Dermis blood vessel endothelial cell (primary cell): ENCODE data around the gene RIMS1. TPM values are rescaled to one million over a fixed set of nuclear protein-coding genes. Genes with fewer than 3 reads are reported as not detected.
A peak's percentile ranks its signal among the peaks of the same experiment; 100 is the strongest.
"Not testable (repeated sequence)": the region's sequence is repeated elsewhere in the genome, so short reads cannot be mapped to it uniquely, and the experiment has no call there.

Experiments
- DNase-seq: peaks from one replicate; pipeline ENCODE4 v3.0.0; 2010
- total RNA-seq: library from RNA; depleted of rRNA; stranded (reverse); fragments of >200 nt; gene quantifications from 2 replicates; pipeline ENCODE4 v1.2.3, GENCODE V29; 2014

Gene RIMS1
- total RNA-seq, 1 donor from 2014 or later = 7.5 TPM

DNA sequence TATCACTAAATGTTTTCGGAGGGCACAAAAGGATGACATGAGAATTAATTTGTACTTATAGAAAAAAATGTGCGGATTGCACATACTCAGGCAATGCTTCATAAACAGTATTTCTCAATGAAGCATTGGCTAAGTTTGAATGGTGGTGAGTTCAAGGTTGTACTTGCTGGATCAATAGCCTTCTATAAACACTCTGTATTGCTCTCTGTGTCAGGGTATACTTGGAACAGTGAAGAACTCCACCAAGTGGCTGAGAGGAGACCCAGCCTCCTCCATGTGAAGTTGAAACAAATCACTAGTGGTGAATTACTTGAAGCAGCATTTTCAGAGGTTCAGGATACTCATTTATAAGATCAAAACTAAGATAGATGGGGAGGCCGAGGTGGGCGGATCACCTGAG lies 360.6 kb downstream of the RIMS1 start:
- DNase-seq = no peak

DNA sequence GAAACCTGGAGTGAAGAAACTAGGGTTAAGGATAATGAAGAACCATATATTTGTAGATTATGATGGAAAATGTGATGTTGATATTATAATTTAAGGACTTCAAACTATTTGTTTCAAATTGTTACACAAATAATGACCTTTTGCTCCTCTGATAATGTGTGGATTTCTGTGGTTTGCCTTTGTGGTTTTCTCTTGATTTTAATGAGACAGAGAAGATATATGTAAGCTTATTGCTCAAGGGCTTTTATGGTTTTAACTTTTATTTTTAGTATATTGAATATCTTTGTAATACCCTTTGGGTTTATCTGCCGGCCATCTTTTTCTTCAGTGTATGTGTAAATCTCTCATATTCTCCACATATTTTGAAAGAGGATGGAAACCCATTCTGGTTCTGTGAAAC lies 362.3 kb downstream of the RIMS1 start:
- no peak for DNase-seq

DNA sequence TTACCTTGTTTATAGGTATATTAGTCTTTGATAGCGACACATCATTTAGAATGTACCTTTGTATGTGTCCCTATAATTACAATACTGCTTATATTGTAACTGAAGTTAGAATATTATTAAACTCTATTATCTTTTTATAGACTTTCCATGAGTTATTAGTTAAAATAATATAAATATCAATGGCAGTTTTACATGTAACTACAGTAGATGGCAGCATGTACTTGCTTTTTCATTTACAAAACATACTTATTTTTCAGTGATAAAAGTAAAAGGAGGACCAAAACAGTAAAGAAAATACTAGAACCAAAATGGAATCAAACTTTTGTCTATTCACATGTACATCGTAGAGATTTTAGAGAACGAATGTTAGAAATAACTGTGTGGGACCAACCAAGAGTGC lies 364.3 kb downstream of the RIMS1 start:
- DNase-seq = no peak

DNA sequence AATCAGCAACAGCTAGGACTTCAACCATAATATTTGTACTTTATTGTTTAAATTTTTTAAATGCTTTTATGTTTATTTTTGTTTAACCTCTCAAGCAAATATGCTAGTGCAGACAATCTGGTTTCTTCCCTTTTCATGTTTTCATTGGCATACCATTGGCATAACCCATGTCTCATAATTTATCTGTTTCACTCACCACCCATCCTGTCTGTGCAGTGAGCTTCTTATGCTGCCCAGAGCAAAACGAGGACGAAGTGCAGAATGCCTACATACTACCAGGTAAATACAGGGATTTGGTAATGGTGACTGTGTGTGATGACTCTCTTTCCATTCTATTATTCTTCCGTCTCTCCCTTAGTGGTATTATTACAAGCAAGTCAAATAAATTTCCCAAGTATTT lies 374.1 kb downstream of the RIMS1 start:
- no peak for DNase-seq

DNA sequence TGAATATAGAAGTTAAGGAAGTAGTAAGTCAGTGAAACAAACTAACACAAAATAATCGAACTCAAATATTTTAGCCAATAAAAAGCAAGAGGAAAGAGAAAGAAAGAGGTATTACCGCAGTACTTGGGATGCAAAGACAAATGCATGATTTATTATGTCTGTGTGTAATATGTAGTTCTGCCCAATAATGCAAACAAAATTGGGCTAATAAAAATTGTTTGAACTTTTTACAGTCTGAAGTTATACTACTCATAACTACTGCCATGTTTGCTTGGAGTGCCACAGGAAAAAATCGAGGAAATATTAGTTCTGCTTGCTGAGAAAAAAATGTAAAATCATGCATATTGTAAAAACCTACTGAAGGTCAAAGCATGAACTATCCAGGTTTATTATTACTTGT lies 375.2 kb downstream of the RIMS1 start:
- no peak for DNase-seq

DNA sequence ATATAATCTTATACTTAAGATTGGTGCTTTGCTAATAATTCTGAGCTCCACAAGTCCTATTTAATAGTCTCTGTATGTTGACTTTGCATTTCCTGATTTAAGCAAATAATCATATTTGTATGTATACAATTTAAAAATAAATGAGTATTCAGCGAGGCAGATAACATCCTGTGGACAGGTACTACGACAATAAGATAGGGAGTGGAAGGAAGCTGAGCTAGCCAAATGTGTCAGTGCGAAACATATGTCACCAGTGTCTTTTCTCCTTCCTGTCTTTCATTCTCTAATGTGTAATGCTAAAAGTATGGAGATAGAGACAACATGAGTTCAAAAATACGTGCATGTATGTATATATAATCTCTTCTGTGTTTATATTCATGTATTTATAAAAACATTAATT lies 375.9 kb downstream of the RIMS1 start:
- no peak for DNase-seq

DNA sequence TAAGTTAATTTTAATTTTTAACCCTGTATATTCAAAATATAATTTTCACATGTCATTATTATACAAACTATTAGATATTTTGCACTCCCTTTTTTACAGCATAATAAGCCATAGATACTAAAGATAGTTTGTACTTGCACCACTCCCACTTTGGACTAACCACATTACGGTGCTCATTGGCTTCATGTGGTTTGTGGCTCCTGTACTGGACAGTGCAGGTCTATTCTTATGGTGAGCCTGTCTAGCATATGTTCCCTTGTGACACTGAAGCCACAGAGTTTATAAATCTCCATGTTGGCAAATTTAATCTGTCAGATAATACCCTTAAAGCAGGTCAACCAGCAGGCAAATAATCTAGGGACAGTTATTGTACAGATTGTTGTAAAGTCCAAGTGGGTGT lies 381.1 kb downstream of the RIMS1 start:
- DNase-seq = no peak

DNA sequence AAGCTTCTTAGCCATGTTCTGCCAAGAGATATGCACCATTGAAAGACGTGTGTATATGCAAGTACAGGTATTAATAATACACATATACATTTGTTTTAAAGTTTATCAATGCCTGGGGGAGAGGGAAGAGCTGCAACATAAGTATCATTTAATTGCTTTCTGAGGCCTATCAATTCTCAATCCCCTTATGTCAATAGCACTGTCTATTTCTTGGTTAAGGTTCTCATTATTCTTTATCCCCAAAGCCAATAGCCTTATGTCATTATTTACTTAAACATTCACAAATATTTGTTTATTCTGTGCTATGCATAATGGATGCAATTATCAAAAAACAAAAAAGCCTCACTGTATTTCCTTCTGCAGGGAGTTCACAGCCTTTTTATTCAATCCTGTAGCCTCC lies 385.2 kb downstream of the RIMS1 start:
- no peak for DNase-seq

DNA sequence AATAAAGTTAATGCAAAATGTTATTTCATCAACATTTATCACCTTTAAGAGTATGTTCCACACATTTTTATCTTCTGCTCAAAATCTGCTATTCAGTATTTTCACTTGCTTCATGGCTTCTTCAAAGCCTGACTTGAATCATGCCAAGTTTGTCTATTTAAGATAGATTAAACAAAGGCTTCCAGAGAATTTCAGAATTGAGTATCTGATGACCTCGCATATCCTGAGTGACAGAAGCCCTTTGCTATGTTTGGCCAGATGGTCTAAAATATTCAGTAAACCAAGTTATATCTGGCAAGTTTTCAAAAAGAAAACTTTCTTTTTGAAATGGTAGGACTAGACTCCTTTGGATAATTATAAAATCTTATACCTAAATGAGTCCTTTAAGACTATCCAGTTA lies 386.6 kb downstream of the RIMS1 start:
- DNase-seq = peak; percentile 28

DNA sequence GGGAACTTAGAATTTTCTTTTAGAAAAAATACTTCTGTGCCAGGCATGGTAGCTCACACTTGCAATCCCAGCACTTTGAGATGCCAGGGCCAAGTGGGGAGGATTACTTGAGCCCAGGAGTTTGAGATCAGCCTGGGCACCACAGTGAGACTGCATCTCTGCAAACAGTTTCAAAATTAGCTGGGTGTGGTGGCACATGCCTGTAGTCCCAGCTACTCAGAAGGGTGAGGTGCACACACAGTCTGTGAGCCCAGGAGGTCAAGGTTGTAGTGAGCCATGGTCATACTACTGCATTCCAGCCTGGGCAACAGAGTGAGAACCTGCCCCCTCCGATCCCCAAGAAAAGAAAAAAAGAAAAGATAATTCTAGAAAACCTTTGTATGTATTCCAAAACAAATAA lies 389.5 kb downstream of the RIMS1 start:
- no peak for DNase-seq

DNA sequence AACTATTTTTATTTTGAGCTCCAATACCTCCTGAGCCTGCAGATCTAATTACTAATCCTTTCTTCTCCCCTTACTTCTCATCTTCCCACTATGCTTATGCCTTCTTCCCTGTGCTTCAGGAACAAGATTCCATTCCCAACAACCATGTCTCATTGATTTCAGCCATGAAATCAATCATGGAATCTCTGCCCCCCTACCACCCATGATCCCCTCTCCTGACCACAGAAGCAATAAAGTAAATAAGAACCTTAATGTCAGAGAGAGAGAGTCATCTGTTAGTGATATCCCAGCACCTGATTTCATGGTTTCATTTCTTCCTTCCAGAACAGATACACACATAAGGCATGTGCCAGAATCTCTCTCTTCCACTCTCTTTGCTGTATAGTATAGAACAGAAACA lies 395.9 kb downstream of the RIMS1 start:
- DNase-seq = no peak

DNA sequence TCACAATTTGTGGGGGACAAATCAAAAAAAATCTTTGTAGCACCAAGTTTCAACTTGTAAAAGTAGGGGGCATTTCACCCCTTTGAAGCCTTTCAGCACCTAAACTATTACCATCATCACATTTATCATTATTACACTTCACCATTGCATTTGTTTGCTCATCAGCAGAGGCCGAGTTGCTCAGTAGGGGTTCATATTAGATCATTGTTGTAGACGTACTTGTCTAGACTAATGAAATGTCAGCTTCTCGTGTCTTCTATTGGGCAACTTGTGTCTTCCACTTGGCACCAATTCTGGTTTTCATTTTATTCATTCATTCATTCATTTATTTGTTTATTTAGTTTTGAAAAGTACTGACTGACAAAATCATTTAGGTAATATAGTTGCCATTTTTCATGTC lies 397.2 kb downstream of the RIMS1 start:
- DNase-seq = no peak

DNA sequence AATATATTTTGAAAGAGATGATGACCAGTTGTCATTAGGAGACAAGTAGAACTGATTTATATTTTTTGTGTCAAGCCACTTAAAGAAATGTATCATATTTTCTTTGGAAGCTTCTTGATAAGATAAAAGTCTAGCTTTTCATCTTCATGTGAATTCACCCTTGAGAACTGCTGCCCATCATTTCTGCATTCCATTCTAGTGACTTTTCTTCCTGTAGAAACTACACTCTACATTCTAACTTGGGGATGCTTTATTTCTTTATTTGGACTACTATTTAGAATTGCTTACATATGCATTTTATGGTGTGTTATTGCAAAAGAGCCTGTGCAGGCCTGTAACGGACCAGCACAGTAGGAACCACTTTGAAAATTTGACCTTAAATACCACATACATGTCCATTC lies 400.6 kb downstream of the RIMS1 start:
- DNase-seq = peak; percentile 16

DNA sequence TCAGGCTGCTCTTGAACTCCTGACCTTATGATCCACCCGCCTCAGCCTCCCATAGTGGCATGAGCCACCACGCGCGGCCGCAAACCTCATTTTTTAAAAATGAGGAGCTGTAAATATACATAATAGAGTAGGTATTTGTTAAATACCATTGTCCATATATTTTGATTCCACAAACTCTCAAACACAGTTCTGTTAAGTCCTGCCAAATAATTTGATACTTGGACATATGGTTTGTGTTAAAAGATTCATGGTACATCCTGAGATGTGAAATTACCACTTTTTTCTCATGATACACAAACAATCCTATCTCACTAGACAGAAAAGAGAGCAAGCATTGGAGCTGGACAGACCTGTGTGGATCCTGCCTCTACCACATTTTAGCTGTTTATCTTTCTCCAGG lies 401.5 kb downstream of the RIMS1 start:
- DNase-seq = no peak

DNA sequence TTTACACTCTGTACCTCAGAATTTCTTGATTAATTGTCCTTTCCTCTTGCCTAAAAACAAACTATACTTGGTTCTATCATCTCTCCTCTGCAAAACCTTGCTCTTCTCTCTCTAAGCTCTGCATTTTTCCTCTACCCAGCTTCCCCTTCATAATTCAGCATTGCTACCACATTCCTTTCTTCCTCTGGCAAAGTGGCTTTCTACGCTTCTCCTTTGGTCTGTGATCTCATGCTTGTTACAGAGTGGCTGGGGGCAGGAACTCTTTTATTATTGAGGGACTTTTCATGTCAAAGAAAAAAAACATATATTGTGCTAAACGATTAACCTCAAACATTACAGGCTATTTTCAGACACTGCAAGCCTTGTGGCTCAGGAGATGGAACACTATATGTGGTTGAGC lies 402.2 kb downstream of the RIMS1 start:
- DNase-seq = no peak

DNA sequence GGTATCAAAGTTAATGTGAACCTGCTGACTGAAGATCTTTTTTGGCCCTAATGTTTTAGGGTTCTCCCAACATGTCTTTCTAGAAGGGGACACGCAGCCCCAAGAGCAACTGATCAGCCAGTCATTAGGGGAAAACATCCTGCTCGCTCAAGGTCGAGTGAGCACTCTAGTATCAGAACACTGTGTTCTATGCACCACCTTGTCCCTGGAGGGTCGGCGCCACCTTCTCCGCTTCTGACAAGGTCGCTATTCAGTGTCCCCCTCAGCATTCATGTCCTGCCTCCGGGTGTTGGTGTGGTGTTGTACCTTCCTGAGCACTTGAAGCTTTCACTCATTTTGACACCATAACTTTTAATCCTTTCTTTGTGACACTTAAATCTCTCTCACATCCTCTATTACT lies 404.3 kb downstream of the RIMS1 start:
- DNase-seq = no peak

DNA sequence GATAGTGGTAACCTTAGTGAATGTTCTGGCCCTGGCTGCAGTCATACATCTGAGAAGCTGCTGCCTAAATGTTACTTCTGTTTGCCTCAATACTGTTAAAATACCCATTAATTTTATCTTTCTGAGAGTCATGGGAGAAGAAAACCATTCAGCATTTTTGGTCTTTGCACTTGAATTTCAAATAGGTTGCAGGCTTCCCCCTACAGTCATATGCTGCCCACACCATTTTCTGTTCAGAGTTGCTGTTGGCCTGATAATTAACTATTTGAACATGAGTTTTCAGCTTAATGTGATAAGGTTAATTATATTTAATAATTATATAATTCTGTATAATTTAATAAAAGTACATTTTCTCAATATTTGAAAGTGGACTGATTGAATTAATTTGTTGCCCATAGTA lies 410.0 kb downstream of the RIMS1 start:
- no peak for DNase-seq

DNA sequence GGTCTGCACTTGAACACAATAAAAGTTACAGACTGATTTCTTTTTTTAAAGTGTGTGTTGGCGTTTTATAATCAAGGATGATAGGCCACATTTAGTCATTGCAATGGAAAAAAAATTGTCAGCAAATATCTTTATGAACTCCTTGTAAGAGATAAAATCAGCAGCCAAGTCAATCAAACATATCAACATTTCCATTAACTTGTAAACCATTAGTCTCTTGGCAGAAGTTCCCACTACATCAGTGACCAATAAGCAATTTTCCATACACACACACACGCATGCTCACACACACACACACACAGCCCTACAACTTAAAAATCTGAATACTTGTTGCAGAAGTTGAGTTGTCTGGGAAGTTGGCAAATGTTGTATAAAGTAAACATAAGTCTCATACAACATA lies 419.6 kb downstream of the RIMS1 start:
- no peak for DNase-seq

DNA sequence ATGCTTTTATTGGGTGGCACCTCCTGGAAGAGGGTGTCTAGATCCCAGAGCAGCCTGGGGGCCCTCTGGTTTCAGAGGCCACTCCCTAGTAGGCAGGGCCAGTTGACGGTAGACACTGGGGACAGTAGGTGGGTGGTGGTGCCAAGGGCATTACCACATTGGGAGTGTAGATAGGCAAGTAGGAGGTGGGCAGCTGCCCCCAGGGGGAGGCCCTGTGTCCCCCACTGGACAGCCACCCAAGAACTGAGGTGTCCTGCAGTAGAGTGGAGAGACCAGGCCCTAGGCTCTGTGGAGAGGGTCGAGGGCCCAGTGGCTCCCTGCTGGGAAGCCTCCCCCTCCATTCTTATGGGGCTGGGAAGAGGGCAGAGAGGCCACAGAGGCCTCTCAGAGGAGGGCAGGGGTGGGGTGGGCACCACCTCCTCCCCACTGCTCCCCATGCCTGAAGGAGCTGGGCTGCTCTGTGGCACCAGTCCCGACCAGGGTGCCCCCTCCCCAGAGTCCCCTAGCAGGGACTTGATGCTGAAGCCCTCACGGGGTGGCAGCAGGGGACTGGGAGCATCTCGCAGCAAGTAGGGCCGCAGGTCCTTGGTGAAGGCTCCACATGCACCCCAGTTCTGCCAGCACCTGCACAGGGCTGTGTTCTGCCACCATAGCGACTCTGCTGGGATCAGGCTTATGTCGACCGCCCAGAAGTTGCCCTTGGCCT lies 430.5 kb downstream of the RIMS1 start:
- DNase-seq = no peak

DNA sequence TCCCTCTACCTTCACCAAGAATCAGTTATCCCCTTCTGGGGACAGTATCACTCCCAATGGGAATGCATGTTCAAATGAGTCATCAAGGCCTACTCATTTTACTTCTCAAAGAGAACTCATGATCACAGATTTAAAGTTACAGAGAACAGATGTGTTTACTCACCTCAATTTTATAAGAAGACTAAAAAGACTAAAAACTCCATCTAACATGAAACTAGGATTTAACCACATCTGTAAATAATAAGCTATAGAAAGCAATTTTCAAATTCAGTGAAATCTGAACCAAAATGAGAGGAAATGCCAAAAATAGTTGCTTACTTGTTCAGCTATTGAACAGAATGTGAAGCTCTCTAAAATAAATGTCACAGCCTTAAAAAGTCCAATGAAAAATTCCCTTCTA lies 435.4 kb downstream of the RIMS1 start:
- no peak for DNase-seq

DNA sequence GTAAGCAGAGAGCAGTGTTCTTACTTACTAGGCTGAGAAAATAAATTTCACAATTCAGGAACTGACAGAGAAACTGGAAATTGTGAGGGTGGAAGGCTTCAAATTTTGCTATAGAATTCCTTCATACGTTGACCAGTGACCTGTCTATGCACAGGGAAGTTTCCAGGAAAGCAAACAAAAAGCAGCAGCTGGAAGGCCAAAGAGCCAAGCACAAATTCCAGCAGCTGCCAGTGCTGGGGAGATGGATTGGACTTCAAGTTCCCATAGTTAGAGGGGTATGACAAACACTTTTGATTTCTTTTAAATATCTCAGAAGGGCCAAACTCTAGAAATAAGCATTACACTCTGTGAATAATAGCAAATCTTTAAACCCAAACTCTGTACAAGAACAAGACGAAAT lies 436.4 kb downstream of the RIMS1 start:
- no peak for DNase-seq

DNA sequence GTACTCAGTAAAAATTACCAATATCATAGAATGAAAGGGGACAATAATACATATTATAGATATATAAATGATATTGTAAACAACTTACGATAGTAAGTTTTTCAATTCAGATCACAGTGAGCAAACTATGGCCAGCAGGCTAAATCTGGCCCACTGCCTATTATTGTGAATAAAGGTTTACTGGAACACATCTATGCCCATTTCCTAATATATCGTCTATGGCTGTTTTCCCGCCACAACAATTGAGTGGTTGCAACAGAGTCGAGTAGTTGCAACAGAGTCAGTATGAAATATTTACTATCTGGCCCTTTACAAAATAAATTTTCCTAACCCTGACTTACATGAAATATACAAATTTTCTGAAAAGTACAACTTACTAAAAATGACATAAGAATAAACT lies 438.2 kb downstream of the RIMS1 start:
- DNase-seq = no peak

DNA sequence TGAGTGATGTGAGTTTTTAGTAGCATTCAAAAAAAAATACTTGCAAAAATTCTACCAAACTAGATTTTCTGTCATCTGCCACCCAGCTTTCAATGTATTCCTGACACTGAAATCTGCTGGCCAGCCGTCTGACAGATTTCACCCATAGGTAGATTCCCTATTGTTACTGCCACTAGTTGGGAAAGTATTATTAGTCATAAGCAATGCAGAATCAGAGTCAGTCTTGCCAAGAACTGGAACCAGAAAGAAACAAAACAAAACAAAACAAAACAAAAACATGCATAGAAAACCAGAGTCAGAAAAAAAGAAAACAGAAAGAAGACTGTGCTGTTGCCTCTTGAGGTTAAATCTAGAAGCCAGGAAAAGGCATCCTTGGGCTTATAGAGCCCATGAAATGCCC lies 442.4 kb downstream of the RIMS1 start:
- DNase-seq = no peak

DNA sequence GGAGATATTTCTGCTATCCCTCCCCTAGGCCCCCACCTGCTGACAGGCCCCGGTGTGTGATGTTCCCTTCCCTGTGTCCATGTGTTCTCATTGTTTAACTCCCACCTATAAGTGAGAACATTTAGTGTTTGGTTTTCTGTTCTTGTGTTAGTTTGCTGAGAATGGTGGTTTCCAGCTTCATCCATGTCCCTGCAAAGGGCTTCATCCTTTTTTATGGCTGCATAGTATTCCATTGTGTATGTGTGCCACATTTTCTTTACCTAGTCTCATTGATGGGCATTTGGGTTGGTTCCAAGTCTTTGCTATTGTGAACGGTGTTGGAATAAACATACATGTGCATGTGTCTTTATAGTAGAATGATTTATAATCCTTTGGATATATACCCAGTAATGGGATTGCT lies 448.9 kb downstream of the RIMS1 start:
- DNase-seq = not testable (repeated sequence)

DNA sequence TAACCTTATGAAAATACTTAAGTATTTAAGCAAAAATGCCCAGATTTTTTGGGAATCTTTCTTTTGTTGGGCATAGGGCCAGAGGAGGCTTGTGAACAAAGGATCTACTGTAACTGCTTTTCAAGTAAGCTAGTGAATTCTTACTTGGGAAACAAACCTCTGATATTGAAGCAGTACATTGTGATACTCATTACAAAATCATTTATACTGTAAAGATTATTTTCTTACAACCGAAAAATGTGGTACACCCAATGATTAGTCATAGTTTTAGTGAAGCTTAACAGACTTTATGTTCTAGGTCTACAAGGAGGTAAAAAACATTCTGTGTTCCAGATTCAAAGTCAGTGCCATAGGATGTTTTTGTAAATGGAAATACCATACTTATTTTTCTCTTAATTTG lies 462.6 kb downstream of the RIMS1 start:
- DNase-seq = no peak
